ENCODE data around the gene CHRNA3. TPM values are rescaled to one million over a fixed set of nuclear protein-coding genes. Genes with fewer than 3 reads are reported as not detected.

CHRNA3 gene
- total and polyA plus RNA-seq, 8 donors = 0.31 to 4.6 (median 1.0) TPM; not detected in 3

GRCh38 chr15:78573416-78573815 is 47.4 kb downstream of the CHRNA3 start:
- intact Hi-C loops (cut with DNase I; ENCODE audit: low total_unique reads) = no loop called here
- WGBS, 5 donors = 34 to 70% (median 49%) methylated on average over 4 of the region's 4 CpGs
- TF ChIP-seq CTCF (IDR thresholded peaks at IDR 0.05) (no peak), POLR2A (IDR thresholded peaks at IDR 0.05) (no peak), EP300 (IDR thresholded peaks at IDR 0.05) (no peak), POLR2AphosphoS5 (IDR thresholded peaks at IDR 0.05) (no peak)
- no peak overlapping the region for H3K27ac ChIP-seq
- no peaks in the 10 kb centered on the region for H3K9me3 ChIP-seq
- no peaks in the 10 kb centered on the region for H3K36me3 ChIP-seq
- DNase-seq = no peak
- H3K27me3 ChIP-seq = peaks cover 0 to 10% (median 4%) of the 10 kb centered on the region in 3 donors
- no peak overlapping the region for H3K4me3 ChIP-seq
- no peaks in the 10 kb centered on the region for H3K4me1 ChIP-seq

- H3K27me3 ChIP-seq = peaks cover 0 to 25% (median 4%) of the 10 kb centered on the region in 3 donors
- no peak for TF ChIP-seq EP300 (IDR thresholded peaks at IDR 0.05)
- no peak for TF ChIP-seq POLR2A (IDR thresholded peaks at IDR 0.05)
- no peak for TF ChIP-seq CTCF (IDR thresholded peaks at IDR 0.05)
- no peak for TF ChIP-seq POLR2AphosphoS5 (IDR thresholded peaks at IDR 0.05)
- H3K4me1 ChIP-seq = peaks cover 1 to 4% (median 2%) of the 10 kb centered on the region in 4 donors
- H3K4me3 ChIP-seq = no peak overlapping the region
- intact Hi-C loops (cut with DNase I; ENCODE audit: low total_unique reads) = no loop called here
- no peaks in the 10 kb centered on the region for H3K9me3 ChIP-seq
- WGBS, 5 donors = 74 to 85% (median 83%) methylated on average over 4 of the region's 4 CpGs
- H3K36me3 ChIP-seq = no peaks in the 10 kb centered on the region
- no peak for DNase-seq
- H3K27ac ChIP-seq = no peak overlapping the region
These were observed 49.4 kb downstream of the CHRNA3 start for GRCh38 chr15:78571382-78571781.

- no peak for DNase-seq
- Histone ChIP-seq H3K4me1 (peaks cover 6 to 11% (median 9%) of the 10 kb centered on the region in 4 donors), H3K9me3 (no peaks in the 10 kb centered on the region), H3K27ac (no peak overlapping the region), H3K27me3 (peaks cover 0 to 31% (median 4%) of the 10 kb centered on the region in 3 donors), H3K36me3 (no peaks in the 10 kb centered on the region), H3K4me3 (no peak overlapping the region)
- 82 to 90% (median 88%) methylated on average over 2 of the region's 2 CpGs for WGBS, 5 donors
- TF ChIP-seq EP300 (IDR thresholded peaks at IDR 0.05) (no peak), POLR2A (IDR thresholded peaks at IDR 0.05) (no peak), CTCF (IDR thresholded peaks at IDR 0.05) (no peak), POLR2AphosphoS5 (IDR thresholded peaks at IDR 0.05) (no peak)
- intact Hi-C loops (cut with DNase I; ENCODE audit: low total_unique reads) = no loop called here
These were observed 50.1 kb downstream of the CHRNA3 start for GRCh38 chr15:78570710-78571109.

GRCh38 chr15:78567531-78567930 is 53.3 kb downstream of the CHRNA3 start:
- Histone ChIP-seq H3K27ac (no peak overlapping the region), H3K9me3 (no peaks in the 10 kb centered on the region), H3K4me1 (peaks cover 12 to 20% (median 17%) of the 10 kb centered on the region in 4 donors), H3K4me3 (no peak overlapping the region), H3K27me3 (peaks cover 0 to 32% (median 4%) of the 10 kb centered on the region in 3 donors), H3K36me3 (no peaks in the 10 kb centered on the region)
- TF ChIP-seq EP300 (IDR thresholded peaks at IDR 0.05) (no peak), POLR2A (IDR thresholded peaks at IDR 0.05) (no peak), CTCF (IDR thresholded peaks at IDR 0.05) (no peak), POLR2AphosphoS5 (IDR thresholded peaks at IDR 0.05) (no peak)
- whole genome bisulfite sequencing, 5 donors = 52 to 60% (median 59%) methylated on average over 4 of the region's 4 CpGs
- peak in 1 of 2 donors; percentile 6 for DNase-seq
- intact Hi-C loops (cut with DNase I; ENCODE audit: low total_unique reads) = no loop called here
